ENCODE measurements around the gene NPAS3.

Gene NPAS3

DNA sequence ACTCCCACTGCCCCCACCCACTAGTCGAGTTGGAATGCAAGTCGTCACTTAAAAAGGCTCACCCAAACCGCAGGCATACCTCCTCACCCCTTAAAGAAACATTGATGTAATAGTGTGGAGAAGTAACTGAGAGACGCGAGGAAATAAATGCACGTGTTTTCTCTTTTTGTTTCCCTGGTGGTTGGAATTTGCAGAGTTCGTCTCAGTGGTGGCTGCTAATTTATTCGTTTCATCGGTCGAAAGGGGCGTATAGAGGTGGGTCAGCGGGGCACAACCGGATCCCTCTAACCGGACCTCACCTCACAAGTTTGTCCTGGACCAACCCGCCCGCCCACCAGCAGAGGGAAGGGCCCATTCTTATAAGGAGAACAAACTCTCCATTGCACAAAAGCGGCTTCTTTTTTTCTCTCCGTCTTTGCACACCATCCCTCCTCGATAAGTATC, 5.0 kb upstream of the NPAS3 start:
- peaks cover 2% of the 10 kb centered on the region for H3K4me1 Mint-ChIP-seq
- no peaks in the 10 kb centered on the region for H3K36me3 Mint-ChIP-seq (ENCODE audit: low read depth)
- H3K4me3 Mint-ChIP-seq: no peak overlapping the region
- H3K27me3 Mint-ChIP-seq: peaks cover 69% of the 10 kb centered on the region
- no peaks in the 10 kb centered on the region for H3K9me3 Mint-ChIP-seq
- DNase-seq (no peak), ATAC-seq (no peak)
- no peak overlapping the region for H3K27ac Mint-ChIP-seq

DNA sequence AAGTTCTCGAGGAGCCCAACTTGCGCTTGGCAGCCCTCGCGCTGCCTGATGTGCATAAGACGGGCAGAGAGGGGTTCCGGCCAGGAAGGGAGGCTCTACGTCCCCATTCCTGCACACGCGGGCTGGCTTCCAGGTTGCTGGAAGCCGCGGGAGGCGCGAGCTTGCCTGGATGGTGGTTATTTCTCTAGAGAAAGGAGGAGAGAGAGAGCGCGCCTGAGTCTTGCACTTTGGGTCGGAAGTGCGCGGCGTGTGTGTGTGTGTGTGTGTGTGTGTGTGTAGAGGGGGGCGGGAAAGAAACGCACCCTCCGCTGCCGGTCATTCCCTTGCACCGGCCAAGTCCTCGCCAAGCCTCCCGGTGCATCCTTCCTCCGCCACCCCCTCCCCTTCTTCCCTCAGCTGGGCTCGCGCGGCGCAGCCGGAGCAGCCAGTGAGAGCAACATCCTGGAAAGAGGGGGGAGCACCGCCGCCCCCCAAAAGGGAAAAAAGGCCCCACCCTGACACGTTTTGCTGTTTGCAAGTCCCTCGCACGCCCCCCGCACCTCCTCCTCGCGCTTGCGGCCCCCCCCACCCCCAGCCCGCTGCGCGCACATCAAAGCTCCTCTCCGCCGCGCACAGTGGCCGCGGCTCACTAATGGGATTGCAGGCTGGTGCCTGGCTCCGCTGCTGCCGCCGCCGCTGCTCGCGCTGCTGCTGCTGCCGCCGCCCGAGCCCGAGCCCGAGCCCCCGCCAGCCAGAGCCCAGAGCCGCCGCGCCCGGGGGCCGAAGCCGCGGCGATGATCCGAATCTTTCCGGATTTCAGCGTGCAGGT, 4.4 kb upstream of the NPAS3 start:
- DNase-seq (no peak), ATAC-seq (no peak)
- H3K4me1 Mint-ChIP-seq: peaks cover 2% of the 10 kb centered on the region
- no peaks in the 10 kb centered on the region for H3K9me3 Mint-ChIP-seq
- peaks cover 64% of the 10 kb centered on the region for H3K27me3 Mint-ChIP-seq
- no peak overlapping the region for H3K27ac Mint-ChIP-seq
- no peak overlapping the region for H3K4me3 Mint-ChIP-seq
- H3K36me3 Mint-ChIP-seq (ENCODE audit: low read depth): no peaks in the 10 kb centered on the region

DNA sequence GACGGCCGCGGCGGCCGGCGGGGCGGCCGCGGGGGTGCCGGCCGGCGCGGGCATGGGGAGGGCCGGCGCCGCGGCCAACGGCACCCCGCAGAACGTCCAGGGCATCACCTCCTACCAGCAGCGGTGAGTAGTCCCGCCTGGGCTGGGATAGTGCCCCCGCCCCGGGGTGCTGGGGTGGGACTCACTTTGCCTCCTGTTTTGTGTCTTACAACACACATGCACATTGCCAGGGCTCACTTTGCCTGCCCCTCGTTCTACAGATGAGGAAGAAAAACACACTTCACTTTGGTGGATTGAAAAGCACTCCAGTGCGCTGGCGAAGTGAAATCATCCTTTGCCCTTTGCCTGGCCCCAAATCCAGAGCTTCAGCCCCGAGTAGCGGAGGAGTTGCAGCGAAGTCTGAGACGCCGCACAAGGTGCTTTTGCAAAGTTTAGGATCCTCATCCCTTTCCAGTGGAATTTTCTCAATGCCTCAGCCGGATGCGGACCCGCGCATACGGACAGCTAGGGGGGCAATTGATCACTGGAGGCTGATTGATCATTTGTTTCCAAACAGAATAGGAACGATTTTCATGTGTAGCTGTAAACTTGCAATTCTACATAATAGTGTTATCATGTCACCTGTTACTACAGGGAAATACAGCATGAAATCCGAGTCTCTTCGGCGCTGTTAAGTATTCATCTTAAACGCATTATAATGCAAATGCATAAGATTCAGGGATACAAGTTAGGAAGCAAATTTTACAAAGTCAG, 3.6 kb upstream of the NPAS3 start:
- no peaks in the 10 kb centered on the region for H3K36me3 Mint-ChIP-seq (ENCODE audit: low read depth)
- peak overlapping the region; percentile 14 for H3K4me3 Mint-ChIP-seq
- peaks cover 70% of the 10 kb centered on the region for H3K27me3 Mint-ChIP-seq
- peaks cover 7% of the 10 kb centered on the region for H3K4me1 Mint-ChIP-seq
- DNase-seq (no peak), ATAC-seq (no peak)
- no peak overlapping the region for H3K27ac Mint-ChIP-seq
- no peaks in the 10 kb centered on the region for H3K9me3 Mint-ChIP-seq

DNA sequence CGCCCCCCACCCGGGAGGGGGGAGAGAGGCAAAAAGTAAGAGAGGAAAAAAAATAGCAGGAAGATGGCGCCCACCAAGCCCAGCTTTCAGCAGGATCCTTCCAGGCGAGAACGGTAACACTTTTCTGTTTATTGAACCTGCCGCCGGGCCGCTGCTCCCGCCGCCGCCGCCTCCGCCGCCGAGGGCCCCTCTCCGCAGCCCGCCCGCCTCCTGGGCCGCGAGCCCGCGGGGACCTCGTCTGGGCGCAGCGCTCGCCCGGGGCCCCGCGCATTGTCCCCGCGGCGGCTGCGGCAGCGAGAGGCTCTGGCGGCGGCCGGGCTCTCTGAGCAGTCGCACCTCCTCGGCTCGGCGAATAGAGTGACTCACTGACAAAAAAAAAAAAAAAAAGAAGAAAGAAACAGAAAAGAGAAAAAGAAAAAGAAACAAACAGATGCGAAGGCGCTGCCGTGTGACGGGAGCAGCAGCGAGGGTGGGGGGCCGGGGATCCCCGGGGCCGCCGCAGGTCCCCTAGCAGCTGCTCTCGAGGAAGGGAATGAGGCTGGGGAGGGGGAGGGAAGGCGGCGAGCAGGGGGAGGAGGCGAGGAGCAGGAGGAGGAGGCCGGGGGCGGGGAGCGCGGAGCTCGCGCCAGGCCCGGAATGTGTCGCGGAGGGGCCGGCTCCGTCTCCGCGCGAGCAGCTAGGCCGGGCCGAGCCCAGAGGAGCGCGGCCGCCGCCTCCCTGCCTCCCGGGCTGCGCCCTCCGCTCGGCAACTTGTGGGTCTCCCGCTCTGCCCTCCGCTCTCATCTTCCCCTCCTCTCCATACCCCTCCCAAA, 781 bp downstream of the NPAS3 start:
- no peak overlapping the region for H3K27ac Mint-ChIP-seq
- no peaks in the 10 kb centered on the region for H3K36me3 Mint-ChIP-seq (ENCODE audit: low read depth)
- H3K4me3 Mint-ChIP-seq: peak overlapping the region; percentile 75
- no peak for DNase-seq
- ATAC-seq: peak; percentile 64
- H3K4me1 Mint-ChIP-seq: peaks cover 7% of the 10 kb centered on the region
- no peaks in the 10 kb centered on the region for H3K9me3 Mint-ChIP-seq
- H3K27me3 Mint-ChIP-seq: peaks cover 74% of the 10 kb centered on the region

DNA sequence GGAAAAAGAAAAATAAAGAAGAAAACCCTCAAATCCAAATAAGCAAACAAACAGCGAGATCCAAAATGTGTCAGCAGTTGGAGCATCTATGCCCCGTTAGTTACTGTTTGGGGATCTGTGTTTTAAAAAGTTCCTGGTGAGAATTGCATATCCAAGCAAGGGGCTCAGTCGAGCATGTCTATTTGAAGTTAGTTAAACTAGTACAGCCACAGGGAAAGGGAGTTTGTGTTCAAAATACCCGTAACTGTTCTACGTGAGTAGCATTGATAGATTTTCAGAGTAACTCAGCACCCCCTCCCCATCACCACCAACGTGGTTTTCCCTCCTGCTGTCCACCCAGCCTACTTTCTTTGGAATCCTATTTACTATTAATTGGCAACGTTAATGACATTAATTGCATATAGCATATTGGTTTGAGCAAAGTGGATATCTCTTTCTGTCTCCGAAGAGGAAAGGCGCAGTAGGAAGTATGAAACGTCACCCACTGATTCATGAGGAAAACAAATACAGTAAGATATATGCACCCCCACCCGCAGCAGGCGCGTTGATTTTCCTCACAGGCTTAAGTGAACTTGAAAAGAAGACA, 1.5 kb downstream of the NPAS3 start:
- no peaks in the 10 kb centered on the region for H3K36me3 Mint-ChIP-seq (ENCODE audit: low read depth)
- H3K4me1 Mint-ChIP-seq: peaks cover 7% of the 10 kb centered on the region
- no peaks in the 10 kb centered on the region for H3K9me3 Mint-ChIP-seq
- DNase-seq (no peak), ATAC-seq (no peak)
- H3K27me3 Mint-ChIP-seq: peaks cover 71% of the 10 kb centered on the region
- H3K27ac Mint-ChIP-seq: no peak overlapping the region
- peak overlapping the region; percentile 75 for H3K4me3 Mint-ChIP-seq

DNA sequence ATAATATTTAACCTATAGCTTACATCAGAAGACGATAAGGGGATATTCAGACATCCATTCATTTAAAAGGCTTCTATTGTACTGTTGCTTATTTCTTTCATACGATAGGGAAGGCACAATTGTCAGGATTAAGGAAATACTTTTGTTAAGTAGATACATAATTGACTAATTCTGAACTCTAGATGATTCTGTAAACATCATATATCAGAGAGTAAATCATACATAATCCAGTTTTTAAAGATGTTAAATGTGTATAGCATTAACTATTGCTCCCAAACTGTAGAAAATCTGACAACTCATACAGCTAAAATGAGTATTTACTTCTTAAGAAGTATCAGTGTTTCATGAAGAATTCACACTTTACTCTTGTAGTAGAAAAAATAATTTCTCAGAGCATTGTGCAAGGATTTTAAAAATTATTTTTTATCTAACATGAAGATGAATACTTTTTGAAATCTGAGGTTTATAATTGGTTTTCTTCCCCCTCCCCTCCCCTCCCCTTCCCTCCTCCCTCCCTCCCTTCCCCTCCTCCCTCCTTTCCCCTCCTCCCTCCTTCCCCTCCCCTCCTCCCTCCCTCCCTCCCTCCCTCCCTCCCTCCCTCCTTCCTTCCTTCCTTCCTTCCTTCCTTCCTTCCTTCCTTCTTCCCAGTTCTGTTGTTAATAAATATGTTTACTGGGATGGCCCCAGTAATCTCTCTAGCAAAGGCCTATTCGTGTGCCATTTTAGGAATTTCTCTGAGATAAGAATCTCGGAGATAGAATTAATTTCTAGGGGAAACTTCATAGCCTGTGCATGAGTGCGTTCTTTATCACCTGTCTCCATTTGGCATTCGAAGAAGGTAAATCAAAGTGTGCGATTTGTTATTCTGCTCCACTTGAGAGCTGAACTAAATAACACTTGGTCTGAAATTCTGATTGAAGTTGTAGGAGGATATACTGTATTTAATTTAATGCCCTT, 2.3 kb downstream of the NPAS3 start:
- no peak for DNase-seq
- Mint-ChIP-seq H3K9me3 (no peaks in the 10 kb centered on the region), H3K27me3 (peaks cover 63% of the 10 kb centered on the region), H3K27ac (no peak overlapping the region), H3K36me3 (ENCODE audit: low read depth) (no peaks in the 10 kb centered on the region), H3K4me3 (no peak overlapping the region), H3K4me1 (peaks cover 7% of the 10 kb centered on the region)
- no peak for ATAC-seq

DNA sequence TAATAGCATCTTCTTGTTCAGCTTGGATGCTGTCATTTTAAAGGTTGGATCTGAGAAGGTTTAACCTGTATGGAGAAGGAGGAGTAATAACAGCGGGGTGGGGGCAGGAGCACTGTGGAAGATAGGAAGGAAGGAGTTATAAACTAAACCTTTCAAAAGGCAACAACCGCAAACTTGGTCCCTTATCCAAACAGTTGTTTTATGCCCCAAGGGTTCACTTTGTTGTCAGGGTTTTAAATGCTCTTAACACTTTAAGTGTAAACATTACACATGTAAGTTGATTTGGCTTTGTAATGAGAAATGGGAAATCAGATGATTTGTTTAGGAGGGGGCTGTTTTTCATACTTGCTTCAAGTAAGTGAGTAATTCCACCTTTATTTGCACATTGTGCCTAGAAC, 3.0 kb downstream of the NPAS3 start:
- H3K27ac Mint-ChIP-seq: no peak overlapping the region
- no peaks in the 10 kb centered on the region for H3K9me3 Mint-ChIP-seq
- H3K4me3 Mint-ChIP-seq: no peak overlapping the region
- no peak for ATAC-seq
- no peak for DNase-seq
- peaks cover 7% of the 10 kb centered on the region for H3K4me1 Mint-ChIP-seq
- H3K27me3 Mint-ChIP-seq: peaks cover 56% of the 10 kb centered on the region
- no peaks in the 10 kb centered on the region for H3K36me3 Mint-ChIP-seq (ENCODE audit: low read depth)

DNA sequence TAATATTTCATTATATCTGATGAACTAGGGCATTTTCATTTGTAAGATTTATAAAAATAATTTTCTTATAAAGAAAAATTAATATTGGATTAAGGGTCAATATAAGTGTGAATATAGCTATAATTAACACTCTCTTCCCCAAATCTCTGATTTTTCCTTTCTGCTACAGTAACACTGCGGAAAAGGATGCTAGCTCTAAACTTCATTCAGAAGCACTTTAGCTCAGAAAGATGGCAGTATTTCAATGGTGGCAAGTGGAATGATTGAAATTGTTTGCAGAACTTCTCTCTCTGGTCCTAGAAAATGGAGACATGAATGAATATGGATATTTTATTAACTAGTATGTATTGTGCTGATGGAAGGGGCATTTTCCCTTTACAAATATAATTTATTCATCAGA, 8.4 kb downstream of the NPAS3 start:
- Mint-ChIP-seq H3K27me3 (peaks cover 27% of the 10 kb centered on the region), H3K36me3 (ENCODE audit: low read depth) (no peaks in the 10 kb centered on the region), H3K4me3 (no peak overlapping the region), H3K27ac (no peak overlapping the region), H3K9me3 (no peaks in the 10 kb centered on the region), H3K4me1 (no peaks in the 10 kb centered on the region)
- DNase-seq (no peak), ATAC-seq (no peak)

DNA sequence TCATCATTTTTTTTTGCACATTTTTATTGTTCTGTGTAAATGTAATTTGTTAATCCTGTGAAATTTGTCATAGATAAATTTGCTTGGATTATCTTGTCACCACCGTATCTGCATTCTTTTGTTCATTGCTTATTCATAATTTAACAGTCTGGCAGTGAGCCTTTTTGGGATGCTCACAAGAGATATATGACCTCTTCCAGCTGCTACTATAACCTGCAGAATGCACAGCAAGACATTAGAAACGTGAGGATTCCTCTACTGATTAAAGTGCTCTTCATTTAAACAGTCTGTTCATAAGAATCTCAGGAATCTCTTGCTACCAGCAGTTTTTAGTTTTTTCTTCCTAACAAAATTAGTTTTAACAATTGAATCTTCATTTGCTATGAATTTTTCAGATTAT, 9.1 kb downstream of the NPAS3 start:
- no peaks in the 10 kb centered on the region for H3K36me3 Mint-ChIP-seq (ENCODE audit: low read depth)
- no peak overlapping the region for H3K4me3 Mint-ChIP-seq
- H3K9me3 Mint-ChIP-seq: no peaks in the 10 kb centered on the region
- H3K4me1 Mint-ChIP-seq: no peaks in the 10 kb centered on the region
- no peak overlapping the region for H3K27ac Mint-ChIP-seq
- no peak for ATAC-seq
- peaks cover 22% of the 10 kb centered on the region for H3K27me3 Mint-ChIP-seq
- no peak for DNase-seq

DNA sequence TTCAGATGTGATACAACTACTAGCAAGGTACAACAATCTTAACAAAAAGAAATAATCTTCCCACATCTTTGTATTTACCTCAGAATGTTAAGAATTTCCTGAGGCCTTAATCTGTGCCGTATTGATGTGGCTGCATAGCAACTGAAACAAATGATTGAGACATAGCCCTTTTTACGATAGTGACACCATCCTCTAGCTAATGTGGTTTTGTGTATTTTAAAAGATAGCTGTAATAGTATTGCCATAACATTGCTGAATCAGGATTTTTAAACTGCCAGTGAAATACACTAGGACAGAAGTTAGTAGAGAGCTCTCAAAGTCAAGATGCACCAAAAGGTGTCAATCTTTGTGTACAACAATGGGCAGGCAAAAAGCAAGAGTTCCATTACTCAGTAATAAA, 11.9 kb downstream of the NPAS3 start:
- Mint-ChIP-seq H3K27me3 (peaks cover 10% of the 10 kb centered on the region), H3K27ac (no peak overlapping the region), H3K4me1 (no peaks in the 10 kb centered on the region), H3K9me3 (no peaks in the 10 kb centered on the region), H3K36me3 (ENCODE audit: low read depth) (no peaks in the 10 kb centered on the region), H3K4me3 (no peak overlapping the region)
- no peak for DNase-seq
- no peak for ATAC-seq

DNA sequence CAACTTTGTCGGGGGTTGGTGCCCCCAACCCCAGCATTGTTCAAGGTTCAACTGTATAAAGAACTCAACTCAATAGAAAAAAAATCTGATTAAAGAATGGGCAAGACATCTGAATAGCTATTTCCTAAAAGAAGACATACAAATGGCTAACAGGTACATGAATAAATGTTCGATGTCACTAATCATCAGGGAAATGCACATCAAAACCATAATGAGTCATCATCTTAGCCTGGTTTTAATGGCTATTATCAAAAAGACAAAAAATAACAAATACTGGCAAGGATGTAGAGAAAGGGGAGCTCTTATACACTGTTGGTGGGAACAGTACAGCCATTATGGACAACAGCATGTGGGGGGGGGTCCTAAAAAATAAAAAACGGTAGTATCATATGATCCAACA, 28.7 kb downstream of the NPAS3 start:
- Mint-ChIP-seq H3K27ac (no peak overlapping the region), H3K36me3 (ENCODE audit: low read depth) (no peaks in the 10 kb centered on the region), H3K9me3 (no peaks in the 10 kb centered on the region), H3K4me3 (no peak overlapping the region), H3K27me3 (peaks cover 3% of the 10 kb centered on the region), H3K4me1 (no peaks in the 10 kb centered on the region)
- ATAC-seq (no peak), DNase-seq (no peak)

DNA sequence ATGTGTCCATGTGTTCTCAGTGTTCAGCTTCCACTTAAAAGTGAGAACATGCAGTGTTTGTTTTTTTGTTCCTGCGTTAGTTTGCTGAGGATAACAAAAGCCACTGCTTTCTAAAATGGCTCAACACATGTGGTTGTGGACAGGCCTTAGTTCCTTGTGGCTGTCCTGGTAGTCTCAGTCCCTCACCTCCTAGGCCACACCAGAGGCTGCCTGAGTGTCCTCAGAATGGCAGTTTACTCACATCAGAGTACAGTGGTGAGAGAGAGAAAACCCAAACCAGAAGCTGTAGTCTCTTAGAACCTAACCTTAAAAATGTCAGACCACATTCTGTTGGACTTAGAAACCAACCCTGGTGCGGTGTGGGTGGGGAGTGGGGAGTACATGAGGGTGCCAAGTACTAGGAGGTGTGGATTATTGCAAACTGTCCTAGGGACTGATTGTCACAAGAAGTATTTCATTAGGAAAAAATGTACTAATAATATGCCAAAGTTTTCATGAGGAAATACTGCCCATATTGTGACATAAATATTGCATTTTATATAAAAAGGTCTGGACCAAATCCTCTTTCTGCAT, 30.4 kb downstream of the NPAS3 start:
- ATAC-seq: no peak
- Mint-ChIP-seq H3K27me3 (peaks cover 3% of the 10 kb centered on the region), H3K9me3 (no peaks in the 10 kb centered on the region), H3K27ac (no peak overlapping the region), H3K4me1 (no peaks in the 10 kb centered on the region), H3K36me3 (ENCODE audit: low read depth) (no peaks in the 10 kb centered on the region), H3K4me3 (no peak overlapping the region)
- DNase-seq: no peak

DNA sequence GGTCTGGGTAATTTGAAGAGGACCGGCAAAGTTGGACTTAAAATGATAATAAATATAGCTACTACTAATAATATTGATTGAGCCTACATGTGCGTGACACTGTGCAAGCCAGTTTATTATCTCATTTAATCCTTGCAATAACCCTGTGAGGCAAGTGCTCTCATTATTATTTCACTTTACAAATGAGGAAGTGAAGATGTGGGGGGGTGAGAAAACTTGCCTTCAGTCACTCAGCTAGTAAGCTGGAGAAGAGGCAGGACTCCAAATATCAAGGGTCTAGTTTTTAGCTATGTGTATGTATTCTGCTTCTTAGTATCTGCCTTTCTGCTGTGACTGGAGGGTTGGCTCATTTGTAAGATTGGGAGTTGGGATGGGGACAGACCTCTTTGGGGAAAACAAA, 39.2 kb downstream of the NPAS3 start:
- ATAC-seq (no peak), DNase-seq (no peak)
- no peak overlapping the region for H3K4me3 Mint-ChIP-seq
- no peak overlapping the region for H3K27ac Mint-ChIP-seq
- no peaks in the 10 kb centered on the region for H3K9me3 Mint-ChIP-seq
- no peaks in the 10 kb centered on the region for H3K27me3 Mint-ChIP-seq
- no peaks in the 10 kb centered on the region for H3K36me3 Mint-ChIP-seq (ENCODE audit: low read depth)
- H3K4me1 Mint-ChIP-seq: no peaks in the 10 kb centered on the region
